ENCODE measurements around the gene TFR2.

DNA sequence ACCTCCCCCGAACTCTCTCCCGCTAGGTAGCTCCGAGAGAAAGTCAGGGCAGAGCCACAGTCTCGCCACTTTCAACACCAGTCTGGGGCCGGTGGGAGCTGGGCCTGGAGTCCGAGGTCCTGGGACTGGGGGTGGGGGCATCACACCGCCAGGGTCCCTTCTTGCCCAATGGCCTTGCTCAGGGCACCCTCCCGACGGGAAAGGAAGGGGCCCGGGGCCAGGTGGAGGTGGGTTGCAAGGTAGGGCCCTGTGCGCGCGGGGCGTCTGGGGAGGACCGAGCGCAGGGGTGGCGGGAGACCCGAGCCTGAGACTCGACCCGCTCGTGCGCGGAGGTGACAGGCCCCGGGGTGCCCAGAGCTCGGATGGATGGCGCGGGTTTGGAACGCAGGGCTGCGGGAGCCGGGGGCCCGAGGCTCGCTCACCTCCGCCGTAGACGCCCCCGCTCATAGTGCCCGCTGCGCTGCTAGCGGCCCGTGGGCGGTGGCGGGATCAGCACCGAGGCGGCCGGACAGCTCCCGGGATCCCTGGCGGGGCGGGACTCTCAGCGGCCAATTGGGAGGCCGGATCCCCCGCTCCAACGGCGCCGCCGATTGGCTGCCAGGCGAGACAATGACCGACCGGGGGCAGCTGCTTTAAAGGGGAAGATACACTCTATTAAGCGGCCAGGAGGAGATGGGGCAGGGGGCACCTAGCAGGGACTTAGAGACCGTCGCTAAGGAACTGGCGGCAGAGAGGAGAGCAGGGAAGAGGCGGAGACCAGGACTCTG, 14.7 kb upstream of the TFR2 start, which contains the start of gene ACTL6B:
- TF ChIP-seq JUN (IDR thresholded peaks at IDR 0.05; ENCODE audit: borderline replicate concordance, insufficient read depth, insufficient read length, low read depth) (no peak), POLR2AphosphoS5 (IDR thresholded peaks at IDR 0.05; ENCODE audit: insufficient read depth, low read depth, low read length) (no peak)
